HUES6 (cell line): Measurements from ENCODE around the gene STON1.
"Not testable (repeated sequence)": the region's sequence is repeated elsewhere in the genome, so short reads cannot be mapped to it uniquely, and the experiment has no call there.

ENCODE experiments used
- H3K27ac ChIP-seq: 2 replicates; pipeline ENCODE4 v1.7.0; 2013; ENCODE audit warnings: low read depth, mild to moderate bottlenecking, low read length, inconsistent platforms
- H3K27me3 ChIP-seq: 2 replicates; pipeline ENCODE4 v1.6.1; 2013; ENCODE audit warnings: low read length; ENCODE audit not compliant: control insufficient read depth, insufficient read depth
- H3K36me3 ChIP-seq: 2 replicates; pipeline ENCODE4 v1.6.1; 2013; ENCODE audit warnings: low read length; ENCODE audit not compliant: control insufficient read depth, insufficient read depth
- H3K4me1 ChIP-seq: 2 replicates; pipeline ENCODE4 v1.6.1; 2013; ENCODE audit warnings: low read length; ENCODE audit not compliant: control insufficient read depth, insufficient read depth
- H3K4me3 ChIP-seq: 2 replicates; pipeline ENCODE4 v1.5.1; 2013; ENCODE audit warnings: low read depth, low read length
- H3K9ac ChIP-seq: one replicate; pipeline ENCODE4 v1.6.1; 2013; ENCODE audit warnings: mild to moderate bottlenecking, low read length
- H3K9me3 ChIP-seq: 2 replicates; pipeline ENCODE4 v1.6.1; 2013; ENCODE audit warnings: low read depth, low read length; ENCODE audit not compliant: control insufficient read depth, insufficient read depth

STON1 gene

DNA sequence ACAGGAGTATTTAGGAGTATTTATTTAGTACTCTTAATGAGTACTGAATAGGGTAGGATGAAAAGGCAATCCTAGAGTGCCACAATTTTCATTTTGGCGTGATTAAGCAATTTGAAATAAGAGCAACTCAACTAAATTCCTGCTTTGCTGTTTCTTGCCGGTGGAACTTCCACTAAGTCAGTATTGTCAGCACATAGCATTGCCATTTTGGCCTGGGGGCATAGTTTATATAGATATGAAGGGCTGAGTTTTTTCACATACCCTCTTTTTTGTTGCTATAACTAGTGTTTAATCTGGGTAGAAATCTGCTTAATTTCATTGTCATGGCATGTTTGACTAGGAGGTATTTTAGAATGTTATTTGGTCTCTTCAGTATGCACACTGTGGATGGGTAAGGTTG lies 89.6 kb downstream of the STON1 start:
- Histone ChIP-seq H3K27me3 (no peaks in the 10 kb centered on the region), H3K4me1 (no peaks in the 10 kb centered on the region), H3K27ac (no peak overlapping the region), H3K36me3 (no peaks in the 10 kb centered on the region), H3K4me3 (no peak overlapping the region), H3K9me3 (peaks cover 5% of the 10 kb centered on the region), H3K9ac (no peak overlapping the region)

DNA sequence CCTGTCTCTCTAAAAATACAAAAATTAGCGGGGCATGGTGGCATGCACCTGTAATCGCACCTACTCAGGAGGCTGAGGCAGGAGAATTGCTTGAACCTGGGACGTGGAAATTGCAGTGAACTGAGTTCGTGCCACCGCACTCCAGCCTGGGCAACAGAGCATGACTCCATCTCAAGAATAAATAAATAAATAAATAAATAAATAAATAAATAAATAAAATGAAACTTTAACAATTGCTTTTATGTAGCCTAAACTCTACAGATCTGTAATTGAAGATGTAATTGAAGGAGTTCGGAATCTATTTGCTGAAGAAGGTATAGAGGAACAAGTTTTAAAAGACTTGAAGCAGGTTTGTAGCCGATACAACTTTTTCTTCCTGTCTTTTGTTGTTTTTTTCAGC lies 90.7 kb downstream of the STON1 start:
- Histone ChIP-seq H3K36me3 (no peaks in the 10 kb centered on the region), H3K9me3 (peaks cover 4% of the 10 kb centered on the region), H3K4me3 (no peak overlapping the region), H3K27me3 (no peaks in the 10 kb centered on the region), H3K4me1 (no peaks in the 10 kb centered on the region), H3K27ac (no peak overlapping the region), H3K9ac (no peak overlapping the region)

DNA sequence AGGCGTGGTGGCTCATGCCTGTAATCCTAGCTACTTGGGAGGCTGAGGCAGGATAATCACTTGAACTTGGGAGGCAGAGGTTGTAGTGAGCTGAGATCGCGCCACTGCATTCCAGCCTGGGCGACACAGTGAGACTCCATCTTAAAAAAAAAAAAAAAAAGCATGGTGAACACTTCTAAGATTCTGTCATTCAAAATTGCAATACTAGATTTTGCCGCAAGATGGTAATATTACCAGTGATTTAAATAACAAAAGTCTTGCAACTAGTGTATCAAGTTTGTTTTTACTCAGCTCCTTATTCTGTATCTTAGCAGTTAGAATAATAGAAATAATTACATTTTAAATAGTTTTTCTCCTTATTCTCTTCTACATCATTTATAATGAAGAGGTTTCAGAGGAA lies 92.7 kb downstream of the STON1 start:
- H3K4me3 ChIP-seq, H3K27ac ChIP-seq: not testable (repeated sequence)
- H3K9me3 ChIP-seq, result peaks cover 13% of the 10 kb centered on the region

DNA sequence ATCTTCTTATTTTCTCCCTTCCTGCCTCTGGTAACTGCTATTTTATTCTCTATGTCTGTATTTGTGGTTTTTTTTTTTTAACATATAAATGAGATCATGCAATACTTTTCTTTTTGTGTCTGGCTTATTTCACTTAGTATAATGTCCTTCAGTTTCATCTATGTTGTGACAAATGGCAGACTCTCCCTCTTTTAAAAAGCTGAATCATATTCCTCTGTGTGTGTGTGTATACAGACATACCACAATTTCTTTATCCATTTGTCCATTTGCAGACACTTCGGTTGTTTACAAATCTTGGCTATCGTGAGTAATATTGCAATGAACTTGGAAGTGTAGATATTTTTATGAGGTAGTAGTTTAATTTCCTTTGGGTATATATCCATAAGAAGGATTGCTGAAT lies 94.7 kb downstream of the STON1 start:
- H3K27me3 ChIP-seq, result no peaks in the 10 kb centered on the region
- no peaks in the 10 kb centered on the region for H3K4me1 ChIP-seq
- no peak overlapping the region for H3K9ac ChIP-seq
- H3K27ac ChIP-seq, result no peak overlapping the region
- peaks cover 13% of the 10 kb centered on the region for H3K9me3 ChIP-seq
- no peaks in the 10 kb centered on the region for H3K36me3 ChIP-seq
- H3K4me3 ChIP-seq, result no peak overlapping the region

More for the DNA sequence above, 92.7 kb downstream of the STON1 start:
- H3K36me3 ChIP-seq, H3K4me1 ChIP-seq, H3K27me3 ChIP-seq, H3K9ac ChIP-seq: not testable (repeated sequence)

DNA sequence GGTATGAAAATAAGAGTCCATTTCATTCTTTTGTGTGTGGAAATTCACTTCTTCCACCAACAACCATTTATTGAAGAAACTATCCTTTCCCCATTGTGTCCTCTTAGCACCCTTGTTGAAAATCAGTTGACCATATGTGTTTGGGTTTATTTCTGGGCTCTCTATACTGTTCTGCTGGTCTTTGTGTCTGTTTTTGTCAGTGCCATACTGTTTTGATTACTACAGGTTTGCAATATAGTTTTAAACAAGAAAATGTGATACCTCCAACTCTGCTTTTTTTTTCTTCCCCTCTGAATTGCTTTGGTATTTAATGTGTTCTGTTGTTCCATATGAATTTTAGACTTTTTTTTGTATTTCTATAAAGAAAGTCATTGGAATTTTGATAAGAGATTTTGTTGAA lies 96.1 kb downstream of the STON1 start:
- Histone ChIP-seq H3K4me1 (no peaks in the 10 kb centered on the region), H3K4me3 (no peak overlapping the region), H3K36me3 (no peaks in the 10 kb centered on the region), H3K9ac (no peak overlapping the region), H3K27ac (no peak overlapping the region), H3K27me3 (no peaks in the 10 kb centered on the region), H3K9me3 (peaks cover 13% of the 10 kb centered on the region)

DNA sequence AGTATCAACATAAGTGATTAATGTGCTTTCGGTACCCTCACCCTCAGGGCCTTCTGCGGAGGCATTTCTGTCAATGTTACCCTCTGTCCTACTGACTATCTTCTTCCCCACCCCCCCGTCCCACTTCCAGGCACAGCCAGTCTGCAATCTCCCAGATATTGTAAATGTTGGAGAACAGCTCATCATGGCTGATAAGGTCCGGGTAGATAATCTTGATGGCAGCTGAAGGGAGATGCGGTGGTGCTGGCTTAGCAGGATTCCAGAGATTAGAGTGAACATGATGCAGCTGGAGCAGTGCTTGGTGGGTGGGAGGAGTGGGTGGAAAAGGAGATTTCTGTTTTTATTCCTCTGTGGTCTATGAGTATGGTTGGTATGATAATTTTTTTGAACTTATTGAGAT lies 103.2 kb downstream of the STON1 start:
- H3K9me3 ChIP-seq, result 0 out of 2 replicates have a peak, but pooled peaks cover 3% of the 10 kb centered on the region
- no peak overlapping the region for H3K27ac ChIP-seq
- H3K36me3 ChIP-seq, result no peaks in the 10 kb centered on the region

DNA sequence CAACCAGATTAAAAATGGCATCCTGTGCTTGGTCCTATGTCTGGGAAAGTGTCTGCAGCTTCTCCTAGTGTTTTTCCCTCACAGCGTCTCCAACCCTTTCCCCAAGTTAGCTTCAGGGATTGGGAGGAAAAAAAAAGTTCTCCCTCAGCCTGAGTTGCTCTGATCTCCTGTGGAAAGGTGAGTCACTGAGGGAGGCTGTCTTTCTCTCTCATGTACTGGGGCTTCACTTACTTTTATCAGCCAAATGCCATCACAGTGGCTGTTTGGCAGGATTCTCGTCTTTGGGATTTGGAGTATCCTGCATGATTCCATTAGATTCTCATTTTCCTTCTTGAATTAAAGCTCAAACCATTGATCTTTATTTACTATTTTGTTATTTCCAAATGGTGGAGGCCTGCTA lies 105.8 kb downstream of the STON1 start:
- Histone ChIP-seq H3K27ac (no peak overlapping the region), H3K9ac (no peak overlapping the region), H3K36me3 (no peaks in the 10 kb centered on the region), H3K4me3 (no peak overlapping the region), H3K9me3 (0 out of 2 replicates have a peak, but pooled peaks cover 3% of the 10 kb centered on the region), H3K4me1 (no peaks in the 10 kb centered on the region), H3K27me3 (no peaks in the 10 kb centered on the region)

More for the DNA sequence above, 103.2 kb downstream of the STON1 start:
- no peaks in the 10 kb centered on the region for H3K4me1 ChIP-seq
- H3K27me3 ChIP-seq, result no peaks in the 10 kb centered on the region
- H3K4me3 ChIP-seq, result no peak overlapping the region
- H3K9ac ChIP-seq, result no peak overlapping the region

DNA sequence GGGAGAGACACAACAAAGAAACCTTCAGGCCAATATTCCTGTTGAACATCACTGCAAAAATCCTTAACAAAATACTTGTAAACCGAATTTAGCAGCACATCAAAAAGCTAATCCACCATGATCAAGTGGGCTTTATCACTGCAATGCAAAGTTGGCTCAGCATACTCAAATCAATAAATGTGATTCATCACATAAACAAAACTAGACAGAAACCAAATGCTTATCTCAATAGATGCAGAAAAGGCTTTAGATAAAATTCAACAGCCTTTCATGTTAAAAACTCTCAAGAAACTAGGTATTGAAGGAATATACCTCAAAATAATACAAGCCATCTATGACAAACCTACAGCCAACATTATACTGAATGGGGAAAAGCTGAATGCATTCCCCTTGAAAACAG lies 108.3 kb downstream of the STON1 start:
- Histone ChIP-seq H3K27ac (no peak overlapping the region), H3K4me3 (no peak overlapping the region), H3K27me3 (no peaks in the 10 kb centered on the region), H3K36me3 (no peaks in the 10 kb centered on the region), H3K9ac (no peak overlapping the region), H3K9me3 (0 out of 2 replicates have a peak, but pooled peaks cover 3% of the 10 kb centered on the region), H3K4me1 (no peaks in the 10 kb centered on the region)
